ENCODE measurements around the gene DENND2A. TPM values are rescaled to one million over a fixed set of nuclear protein-coding genes. Genes with fewer than 3 reads are reported as not detected.

Gene DENND2A
- total and polyA plus RNA-seq, 4 donors = 1.2 to 7.4 (median 2.3) TPM

DNA sequence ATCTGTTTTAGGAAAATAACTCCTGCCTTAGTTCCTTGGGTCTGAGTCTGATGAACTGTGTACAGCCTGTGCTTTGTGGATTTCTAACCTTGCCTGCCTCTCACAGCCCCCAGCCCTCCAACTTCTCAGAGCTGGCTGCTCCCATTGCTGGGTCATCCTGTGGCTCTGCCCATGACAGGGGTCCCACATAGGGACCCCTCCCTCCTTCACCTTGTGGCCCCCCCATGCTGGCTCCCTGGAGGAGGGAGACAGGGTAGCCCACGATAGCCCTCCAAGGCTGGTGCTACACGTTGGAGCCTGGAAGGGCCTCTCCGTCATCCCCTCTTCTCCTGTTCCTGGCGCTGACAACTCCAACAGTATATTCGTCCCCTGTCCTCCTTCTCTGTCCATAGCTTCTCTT, 2.8 kb upstream of the DENND2A start (continued):
- TF ChIP-seq NR2F2 (IDR thresholded peaks at IDR 0.05) (no peak), ZBTB33 (IDR thresholded peaks at IDR 0.05) (no peak)
- TF ChIP-seq, protein P1, sequence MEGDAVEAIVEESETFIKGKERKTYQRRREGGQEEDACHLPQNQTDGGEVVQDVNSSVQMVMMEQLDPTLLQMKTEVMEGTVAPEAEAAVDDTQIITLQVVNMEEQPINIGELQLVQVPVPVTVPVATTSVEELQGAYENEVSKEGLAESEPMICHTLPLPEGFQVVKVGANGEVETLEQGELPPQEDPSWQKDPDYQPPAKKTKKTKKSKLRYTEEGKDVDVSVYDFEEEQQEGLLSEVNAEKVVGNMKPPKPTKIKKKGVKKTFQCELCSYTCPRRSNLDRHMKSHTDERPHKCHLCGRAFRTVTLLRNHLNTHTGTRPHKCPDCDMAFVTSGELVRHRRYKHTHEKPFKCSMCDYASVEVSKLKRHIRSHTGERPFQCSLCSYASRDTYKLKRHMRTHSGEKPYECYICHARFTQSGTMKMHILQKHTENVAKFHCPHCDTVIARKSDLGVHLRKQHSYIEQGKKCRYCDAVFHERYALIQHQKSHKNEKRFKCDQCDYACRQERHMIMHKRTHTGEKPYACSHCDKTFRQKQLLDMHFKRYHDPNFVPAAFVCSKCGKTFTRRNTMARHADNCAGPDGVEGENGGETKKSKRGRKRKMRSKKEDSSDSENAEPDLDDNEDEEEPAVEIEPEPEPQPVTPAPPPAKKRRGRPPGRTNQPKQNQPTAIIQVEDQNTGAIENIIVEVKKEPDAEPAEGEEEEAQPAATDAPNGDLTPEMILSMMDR (IDR thresholded peaks at IDR 0.05; ENCODE audit: low read depth, low read length, missing input control) = no peak

GRCh38 chr7:140641524-140642195, 1.0 kb upstream of the DENND2A start:
- Histone ChIP-seq H3K4me3 (ENCODE audit: low read depth in 1 of 3, low read length in 3 of 3) (no peak overlapping the region), H3K9me3 (ENCODE audit: control insufficient read depth in 4 of 4, low read length in 3 of 4) (no peaks in the 10 kb centered on the region), H3K27me3 (ENCODE audit: control insufficient read depth in 4 of 4, insufficient read depth in 4 of 4, low read length in 3 of 4) (peaks cover 0 to 6% (median 0%) of the 10 kb centered on the region in 4 donors), H3K36me3 (ENCODE audit: control insufficient read depth in 4 of 4, insufficient read depth in 3 of 4, low read depth in 1 of 4, low read length in 3 of 4) (no peaks in the 10 kb centered on the region), H3K4me1 (ENCODE audit: control insufficient read depth in 4 of 4, insufficient read depth in 4 of 4, low read length in 3 of 4) (peaks cover 0 to 22% (median 8%) of the 10 kb centered on the region in 4 donors), H3K27ac (ENCODE audit: low read depth in 1 of 2, low read length in 2 of 2) (peak overlapping the region; percentile 51 to 67), H3K9ac (ENCODE audit: low read depth in 1 of 2, low read length in 2 of 2) (no peak overlapping the region)
- DNase-seq (ENCODE audit: low spot score) = no peak
- no peak for TF ChIP-seq HNF4G (IDR thresholded peaks at IDR 0.05)
- TF ChIP-seq ZBTB33 (IDR thresholded peaks at IDR 0.05) = no peak
- no peak for TF ChIP-seq REST (IDR thresholded peaks at IDR 0.05)
- TF ChIP-seq, protein P2, sequence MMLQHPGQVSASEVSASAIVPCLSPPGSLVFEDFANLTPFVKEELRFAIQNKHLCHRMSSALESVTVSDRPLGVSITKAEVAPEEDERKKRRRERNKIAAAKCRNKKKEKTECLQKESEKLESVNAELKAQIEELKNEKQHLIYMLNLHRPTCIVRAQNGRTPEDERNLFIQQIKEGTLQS (IDR thresholded peaks at IDR 0.05) = no peak
- no peak for TF ChIP-seq JUND (IDR thresholded peaks at IDR 0.05)
- no peak for TF ChIP-seq FOXA1 (IDR thresholded peaks at IDR 0.05)
- TF ChIP-seq RAD21 (IDR thresholded peaks at IDR 0.05) = no peak
- no peak for TF ChIP-seq HNF4A (conservative IDR thresholded peaks at IDR 0.05)
- TF ChIP-seq GABPA (IDR thresholded peaks at IDR 0.05 in 1 of 2, conservative IDR thresholded peaks at IDR 0.05 in 1 of 2) = no peak
- no peak for TF ChIP-seq YY1 (IDR thresholded peaks at IDR 0.05)
- TF ChIP-seq NR2F2 (IDR thresholded peaks at IDR 0.05) = no peak
- no peak for TF ChIP-seq SP1 (IDR thresholded peaks at IDR 0.05)
- no peak for TF ChIP-seq TAF1 (conservative IDR thresholded peaks at IDR 0.05)
- TF ChIP-seq MAX (IDR thresholded peaks at IDR 0.05) = no peak
- WGBS = 74% methylated on average over 15 of the region's 15 CpGs

All from liver (tissue), 9 donors.